Fibroblast of skin of left quadriceps (primary cell): ENCODE data around the gene CHD5.

Source experiments
- DNase-seq, 2 experiments: peaks; one replicate each; pipeline ENCODE4 v3.0.0-alpha.2; 2013; ENCODE audit warnings: low read depth in 2 of 2

The CHD5 gene

DNA sequence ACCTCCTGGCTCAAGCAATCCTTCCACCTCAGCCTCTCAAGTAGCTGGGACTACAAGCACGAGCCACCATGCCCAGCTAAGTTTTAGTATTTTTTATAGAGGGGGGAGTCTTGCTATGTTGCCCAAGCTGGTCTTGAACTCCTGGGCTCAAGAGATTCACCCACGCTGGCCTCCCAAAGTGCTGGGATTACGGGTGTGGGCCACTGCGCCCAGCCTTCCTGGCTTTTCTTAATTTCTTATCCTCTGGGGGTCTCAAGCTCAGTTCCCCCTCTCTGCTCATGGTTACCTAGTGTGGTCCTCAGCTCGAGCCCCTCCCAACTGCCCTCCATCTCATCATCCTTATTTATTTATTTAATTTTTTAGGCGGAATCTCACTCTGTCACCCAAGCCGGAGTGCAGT lies 22.1 kb upstream of the CHD5 start:
- no peak for DNase-seq

DNA sequence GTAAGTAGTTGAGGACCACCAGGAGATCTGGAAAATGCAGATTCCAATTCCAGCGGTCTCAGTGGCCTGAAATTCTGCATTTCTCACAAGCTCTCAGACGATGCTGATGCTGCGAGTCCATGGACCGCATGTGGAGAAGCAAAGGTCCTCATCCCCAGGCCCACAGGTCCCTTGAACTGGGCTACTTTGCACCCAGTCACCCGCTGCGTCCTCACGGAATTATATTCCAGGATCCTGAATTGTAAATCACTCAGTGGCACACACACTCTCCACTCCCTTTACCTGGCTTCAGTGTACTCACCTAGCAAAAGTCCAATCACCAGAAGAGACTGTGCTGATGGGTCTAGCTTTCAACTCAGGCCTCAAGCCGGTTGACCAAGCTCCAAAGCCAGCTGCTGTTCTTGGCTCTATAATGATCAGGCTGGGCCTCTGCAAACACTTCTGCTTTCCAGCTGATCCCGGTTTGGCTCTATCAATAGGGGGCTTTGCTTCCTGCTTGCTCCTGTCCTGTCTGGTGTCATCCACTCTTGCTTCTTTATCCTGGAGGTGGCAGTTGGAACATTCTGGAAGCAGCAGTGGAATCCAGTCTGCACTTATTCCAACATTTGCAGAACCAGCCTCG lies 20.2 kb upstream of the CHD5 start:
- no peak for DNase-seq

DNA sequence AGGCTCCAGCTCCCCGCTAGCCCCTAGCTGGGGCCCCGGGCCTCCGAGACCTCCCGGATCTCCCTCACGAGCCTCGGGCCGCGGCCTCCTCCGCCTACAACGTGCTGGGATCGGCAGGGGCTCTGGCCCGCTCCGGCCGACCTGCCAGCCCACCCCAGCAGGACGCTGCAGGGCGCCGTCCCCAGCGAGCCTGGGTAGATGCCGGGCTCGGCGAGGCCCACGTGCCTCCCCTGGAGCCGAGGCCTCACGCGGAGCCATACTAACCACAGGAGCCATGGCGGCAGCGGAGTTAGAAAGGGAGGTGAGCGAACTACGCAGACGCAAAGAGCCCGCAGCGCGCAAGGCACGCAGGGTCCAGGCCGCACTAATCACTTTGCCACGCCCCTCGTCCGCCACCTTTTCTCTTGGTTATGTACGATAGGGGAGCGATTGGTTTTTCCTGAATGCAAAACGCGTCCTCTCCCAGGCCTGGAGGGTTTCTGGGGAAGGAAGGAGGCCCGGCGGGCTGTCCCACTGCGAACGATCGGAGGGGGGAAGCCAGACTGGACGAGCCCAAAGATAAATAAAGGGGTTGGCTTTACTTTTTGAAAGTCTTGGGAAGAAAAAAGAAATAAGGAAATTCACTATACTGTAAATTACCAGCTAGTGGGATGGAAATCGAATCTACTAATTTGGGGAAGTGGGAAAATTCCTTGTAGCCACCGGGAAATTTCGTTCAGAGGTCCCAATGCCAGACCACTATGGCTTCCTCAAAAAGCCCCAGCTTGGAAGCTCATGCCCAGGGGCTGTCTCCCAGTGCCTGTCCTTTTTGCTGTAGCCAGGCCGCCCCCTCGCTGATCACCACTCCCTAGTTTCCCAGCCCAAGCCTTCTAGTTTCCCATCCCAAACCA lies 19.4 kb upstream of the CHD5 start, which contains the start of gene RPL22:
TSS of gene RPL22 (minus strand) at position 298 of the 890 bp plus-strand sequence. CDS start at position 276, 22 bp downstream.
- peak; percentile 99 for DNase-seq

DNA sequence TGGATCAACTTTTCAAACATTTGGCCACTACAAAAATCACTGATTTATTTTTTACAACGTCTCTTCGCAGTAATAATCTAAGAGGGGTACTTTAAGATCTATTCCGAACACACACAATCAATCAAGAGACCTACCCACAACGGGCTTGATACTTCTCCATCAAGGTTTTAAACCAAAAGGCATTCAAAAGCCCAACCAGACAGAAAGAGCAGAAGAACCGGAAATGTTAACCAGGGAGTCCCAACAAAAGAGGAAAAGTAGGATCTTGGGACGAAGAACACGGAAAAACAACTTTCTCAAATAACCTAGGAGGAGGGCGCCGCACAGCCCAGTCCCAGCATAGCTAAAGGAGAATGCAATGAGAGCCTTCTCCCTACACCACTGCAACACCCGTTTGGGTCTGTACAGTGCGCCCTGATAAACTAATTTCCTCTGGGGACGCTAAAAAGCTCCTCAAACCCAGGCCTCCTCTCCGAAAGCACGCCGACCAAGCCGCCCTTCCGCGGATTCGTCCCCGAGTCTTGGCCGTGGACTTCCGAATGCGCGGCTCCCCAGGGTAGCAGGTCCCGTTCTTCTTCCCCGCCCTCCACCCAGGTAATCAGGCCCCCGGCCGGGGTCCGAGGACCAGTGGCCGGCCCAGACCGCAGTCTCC lies 18.7 kb upstream of the CHD5 start:
- DNase-seq: no peak

DNA sequence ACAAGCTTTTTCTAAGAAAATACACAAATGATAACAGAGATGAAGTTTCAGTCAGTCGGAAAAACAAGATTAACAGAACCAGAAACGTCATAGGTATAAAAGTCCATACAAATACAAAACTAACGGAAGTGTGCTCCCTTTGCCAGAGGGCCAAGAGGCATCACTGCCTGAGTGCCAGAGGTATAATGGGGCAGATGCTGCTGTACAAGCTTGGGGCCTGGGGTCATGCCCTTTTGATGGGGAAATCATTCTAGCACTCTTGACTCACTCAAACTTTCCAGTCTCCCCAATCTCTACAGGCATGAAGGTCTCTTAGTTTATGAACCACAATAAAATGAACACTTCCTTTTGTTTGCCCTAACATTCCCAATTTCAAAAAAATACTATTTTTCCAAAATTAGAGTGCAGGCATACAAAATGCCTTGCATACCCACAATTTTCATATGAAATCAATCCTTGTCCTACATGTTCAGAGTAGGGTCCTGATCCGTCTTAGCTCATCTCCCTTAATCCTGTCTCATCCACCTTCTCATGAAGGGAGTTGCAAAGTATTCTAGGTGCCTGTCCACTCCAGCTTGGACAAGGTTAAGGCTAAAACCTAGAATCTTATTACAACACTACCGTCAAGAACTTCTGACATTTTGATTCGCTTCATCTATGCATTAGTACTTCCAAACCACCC lies 17.8 kb upstream of the CHD5 start:
- DNase-seq: no peak

DNA sequence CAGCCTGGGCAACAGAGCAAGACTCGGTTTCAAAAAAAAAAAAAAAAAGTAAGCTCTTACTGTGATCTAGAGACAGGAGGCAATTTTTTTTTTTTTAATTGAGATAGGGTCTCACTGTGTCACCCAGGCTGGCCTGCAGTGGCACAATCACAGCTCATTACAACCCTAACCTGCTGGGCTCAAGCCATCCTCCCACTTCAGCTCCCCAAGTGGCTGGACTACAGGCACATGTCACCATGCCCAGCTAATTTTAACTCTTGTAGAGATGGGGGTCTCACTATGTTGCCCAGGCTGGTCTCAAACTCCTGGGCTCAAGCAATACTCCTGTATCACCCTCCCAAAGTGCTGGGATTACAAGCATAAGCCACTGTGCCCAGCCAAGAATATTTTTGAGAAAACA lies 11.8 kb upstream of the CHD5 start:
- DNase-seq: no peak

DNA sequence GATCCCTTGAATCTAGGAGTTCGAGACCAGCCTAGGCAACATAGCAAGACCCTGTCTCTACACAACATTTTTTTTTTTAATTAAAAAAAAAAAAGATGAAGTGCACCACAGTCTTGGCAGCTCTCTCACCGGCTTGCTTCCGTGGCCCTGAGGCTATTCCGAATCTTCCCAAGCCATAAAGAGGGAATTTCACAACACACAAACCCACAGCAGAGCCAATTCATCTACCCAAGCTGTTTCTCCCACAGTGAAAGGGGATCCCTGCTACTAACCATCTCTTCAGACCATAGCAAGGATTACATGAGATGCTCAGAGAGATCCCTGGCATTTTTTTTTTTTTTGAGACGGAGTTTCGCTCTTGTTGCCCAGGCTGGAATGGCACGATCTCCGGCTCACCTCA lies 8.3 kb upstream of the CHD5 start:
- no peak for DNase-seq

DNA sequence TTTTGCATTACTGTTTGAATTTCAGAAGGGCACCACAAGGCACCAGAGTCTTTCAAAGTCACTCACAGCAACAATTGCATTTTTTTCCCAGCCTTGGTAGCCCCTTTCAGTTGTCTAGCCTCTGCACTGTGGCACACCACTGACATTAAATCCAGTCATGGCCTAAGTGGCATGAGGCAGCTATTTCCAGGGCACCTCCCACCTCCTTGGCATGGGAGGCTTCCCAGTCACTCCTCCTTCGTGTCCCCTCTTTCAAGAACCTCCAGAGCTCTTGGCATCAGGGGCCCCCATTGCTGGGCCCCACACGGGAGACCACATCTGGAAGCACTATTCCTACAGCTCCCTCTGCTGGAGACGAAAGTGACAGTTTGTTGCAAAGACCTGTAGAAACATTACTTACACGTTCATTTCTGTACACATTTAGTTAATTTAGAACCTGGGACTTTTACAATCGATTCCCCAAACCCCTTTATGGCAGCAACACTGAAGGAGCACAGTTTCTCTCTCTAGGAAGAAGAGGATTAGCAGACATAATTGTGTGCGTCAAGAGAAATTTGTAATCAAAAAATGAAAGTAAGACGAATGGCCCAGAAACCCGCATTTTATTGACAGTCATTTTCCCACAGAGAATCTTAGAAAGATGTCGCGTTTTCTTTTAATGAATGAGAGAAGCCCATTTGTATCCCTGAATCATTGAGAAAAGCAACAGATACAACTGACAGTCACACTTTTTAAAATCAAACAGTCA lies 5.7 kb upstream of the CHD5 start:
- DNase-seq: no peak

DNA sequence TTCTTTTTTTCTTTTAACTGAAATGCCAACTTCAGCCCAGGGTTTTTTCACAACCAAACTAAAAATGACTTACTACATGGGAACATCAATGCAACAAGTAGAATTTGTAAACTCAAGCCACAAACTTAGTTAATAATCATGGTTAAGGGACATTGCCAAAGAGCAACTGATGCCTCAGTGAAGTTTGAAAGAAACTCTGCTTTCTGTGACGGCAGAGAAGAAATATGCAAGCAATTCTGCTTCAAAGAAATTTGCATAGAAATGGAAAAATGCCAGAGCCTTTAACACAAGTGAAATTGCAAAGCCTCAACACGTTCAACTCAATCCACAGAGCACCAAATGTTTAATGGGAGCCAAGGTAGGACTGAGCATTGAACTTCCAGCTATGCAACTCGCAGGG lies 5.0 kb upstream of the CHD5 start:
- peak; percentile 75 for DNase-seq

DNA sequence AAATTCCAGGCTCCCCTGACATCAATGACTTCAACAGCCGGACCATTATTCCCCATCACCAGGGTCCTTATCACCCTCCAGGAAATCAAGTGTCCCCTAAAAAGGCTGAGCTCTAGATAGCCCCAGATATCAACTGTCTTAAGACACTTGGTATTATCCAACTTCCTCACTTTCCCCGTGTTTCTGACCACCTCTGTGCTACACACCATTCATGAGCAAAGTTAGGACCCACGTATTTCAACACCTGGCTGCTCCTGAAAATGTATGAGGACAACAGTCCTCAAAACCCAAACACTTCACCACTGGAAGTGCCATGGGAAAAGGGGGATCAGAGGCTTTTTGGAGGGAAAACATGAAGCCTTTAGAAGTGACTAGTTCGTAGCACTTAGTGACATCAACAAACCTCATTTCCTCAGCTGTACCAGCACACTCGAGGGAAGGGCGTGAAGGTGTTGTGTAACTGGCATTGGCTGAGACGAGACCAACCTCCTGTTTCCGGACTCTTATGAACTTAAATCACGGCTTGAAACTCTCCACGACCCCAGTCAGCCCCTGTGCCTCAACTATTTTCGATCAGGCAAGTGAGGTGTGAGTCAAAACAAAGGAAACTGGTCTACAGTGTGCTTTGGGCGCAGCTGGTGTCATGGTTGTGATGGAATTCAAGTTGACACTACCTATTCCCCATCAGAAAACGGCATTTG lies 4.1 kb upstream of the CHD5 start:
- no peak for DNase-seq

DNA sequence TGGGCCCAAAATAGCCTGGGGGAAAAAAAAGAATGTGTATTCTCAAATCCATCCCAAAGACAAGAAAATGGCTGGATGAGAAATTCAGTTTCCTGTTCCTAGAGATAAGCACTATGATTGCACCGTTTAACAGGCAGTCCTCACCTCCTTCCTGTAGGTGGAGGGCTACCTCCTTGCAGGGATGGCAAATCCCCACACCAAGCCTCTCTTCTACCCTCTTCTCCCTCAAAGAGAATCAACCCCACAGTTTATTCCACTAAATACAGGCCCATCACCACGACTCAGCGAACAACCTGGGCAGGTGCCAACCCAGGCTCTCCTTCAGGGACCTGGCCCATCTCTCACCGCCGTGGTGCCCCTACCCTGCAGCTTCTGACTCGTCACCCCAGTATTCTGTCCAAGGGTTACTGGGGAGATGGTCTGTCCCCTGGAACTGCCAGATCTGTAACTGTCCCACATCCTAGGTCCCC lies 3.4 kb upstream of the CHD5 start:
- DNase-seq: no peak

DNA sequence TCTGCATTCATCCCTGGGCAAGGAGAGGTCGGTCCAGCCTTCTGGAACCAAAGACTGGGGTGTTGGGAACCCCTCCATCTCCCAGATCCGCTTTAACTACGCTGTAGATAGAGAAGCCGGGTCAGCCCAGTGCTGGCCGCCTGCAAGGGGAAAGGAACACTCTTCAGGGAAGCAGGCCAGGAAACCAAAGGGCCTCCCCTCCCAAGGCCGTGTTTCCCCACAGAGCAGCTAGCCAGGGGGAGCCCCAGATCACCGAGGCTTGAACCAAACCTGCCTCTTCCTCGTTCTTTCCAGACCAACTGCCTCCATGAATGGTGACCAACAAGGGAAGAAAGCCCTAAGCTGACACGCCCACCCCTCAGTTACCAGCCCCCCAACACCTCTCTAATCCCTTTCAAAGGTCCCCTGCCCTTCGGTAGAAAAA lies 1.2 kb upstream of the CHD5 start:
- no peak for DNase-seq

DNA sequence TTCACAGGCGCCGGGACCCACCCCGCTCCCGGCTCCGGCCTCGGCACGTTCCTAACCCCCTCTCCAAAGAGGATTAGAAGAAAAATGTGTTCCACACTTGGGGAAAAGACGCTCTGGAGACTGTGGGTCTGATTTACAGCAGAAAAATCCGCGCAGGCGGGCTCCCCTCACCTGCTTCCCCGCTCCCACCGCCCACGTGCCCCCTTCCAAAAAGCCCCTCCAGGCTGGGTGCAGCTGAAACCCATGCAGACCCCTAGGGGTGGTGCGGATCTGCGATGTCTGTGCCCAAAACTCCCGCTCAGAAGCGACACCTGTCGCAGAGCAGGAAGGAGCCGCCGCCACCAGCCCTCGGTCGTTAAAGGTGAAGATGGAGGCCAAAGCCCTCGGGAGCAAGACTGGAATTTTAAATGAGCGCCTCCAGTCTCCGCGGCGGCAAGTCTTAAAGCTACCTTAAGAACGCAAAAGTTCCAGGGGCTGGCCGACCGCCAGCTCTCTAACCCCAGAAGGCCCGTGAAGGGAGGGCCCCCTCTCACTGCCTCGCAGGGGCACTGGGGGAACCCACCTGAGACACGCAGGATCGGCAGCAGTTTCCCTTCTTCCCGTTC lies 688 bp upstream of the CHD5 start:
- no peak for DNase-seq

DNA sequence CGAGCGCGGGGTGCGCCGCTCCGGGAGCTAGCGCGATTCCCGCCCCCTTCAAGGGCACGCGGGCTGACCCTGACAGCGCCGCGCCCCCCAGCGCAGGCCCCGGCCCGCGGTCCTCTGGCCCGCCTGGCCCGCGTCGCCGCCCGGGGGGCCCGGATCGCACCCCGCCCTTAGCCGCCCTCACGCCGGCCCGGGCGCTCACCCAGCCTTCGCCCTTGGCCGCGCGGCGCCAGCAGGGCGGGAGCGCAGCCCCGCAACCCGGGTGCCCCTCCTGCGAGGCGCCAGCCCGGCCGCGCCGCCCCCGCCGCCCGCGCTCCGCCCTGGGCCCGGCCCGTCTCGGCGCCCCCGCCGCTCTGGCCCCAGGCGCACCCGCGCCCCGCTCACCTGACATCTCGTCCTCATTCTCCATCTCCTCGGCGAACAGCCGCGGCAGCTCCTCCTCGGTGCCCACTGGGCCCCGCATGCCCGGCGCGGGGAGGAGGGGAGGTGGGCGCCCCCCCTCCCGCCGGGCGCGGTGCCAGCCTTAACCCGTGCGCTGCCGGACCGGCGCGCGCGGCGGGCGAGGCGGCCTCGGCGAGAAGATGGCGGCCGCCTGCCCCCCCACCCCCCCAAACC lies 451 bp downstream of the CHD5 start:
- no peak for DNase-seq

DNA sequence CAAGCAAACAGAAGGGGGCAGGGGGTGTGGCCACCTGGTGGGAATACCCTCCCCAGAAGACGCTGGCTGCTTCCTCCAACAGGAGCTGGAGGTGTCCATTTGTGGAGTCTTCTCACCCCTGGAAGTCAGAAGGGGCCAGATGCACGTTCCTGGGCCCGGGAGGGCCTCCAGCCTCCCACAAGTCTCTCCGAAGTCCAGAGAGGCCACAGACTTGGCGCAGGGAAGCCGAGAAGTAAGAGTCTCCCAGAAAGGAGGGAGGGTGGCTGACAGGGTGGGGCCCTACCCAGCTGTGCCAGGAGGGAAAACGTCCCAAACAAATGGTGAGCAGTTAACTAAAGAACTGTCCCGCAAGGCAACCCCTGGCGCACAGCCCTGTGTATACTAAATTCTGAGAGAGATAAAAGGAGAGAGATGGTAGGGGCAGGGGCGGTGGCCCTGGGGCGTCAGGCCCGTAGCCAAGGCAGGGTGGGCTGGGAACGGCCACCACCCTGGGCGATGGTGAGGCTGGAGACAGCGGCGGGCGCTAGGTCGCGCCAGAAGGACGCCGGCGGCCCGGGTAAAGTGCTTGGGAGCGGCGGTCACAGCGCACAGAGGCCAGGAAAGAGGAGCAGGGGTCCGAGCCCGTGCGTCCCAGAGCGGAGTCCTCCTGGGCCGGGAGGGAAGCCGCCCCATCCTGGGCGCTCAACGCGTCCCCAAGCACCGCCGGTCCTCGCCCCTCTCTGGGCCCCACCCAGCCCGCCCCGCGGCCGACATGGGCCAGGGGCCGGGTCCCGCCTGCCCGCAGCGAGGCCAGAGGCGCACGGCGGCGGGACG lies 1.2 kb downstream of the CHD5 start:
- no peak for DNase-seq

DNA sequence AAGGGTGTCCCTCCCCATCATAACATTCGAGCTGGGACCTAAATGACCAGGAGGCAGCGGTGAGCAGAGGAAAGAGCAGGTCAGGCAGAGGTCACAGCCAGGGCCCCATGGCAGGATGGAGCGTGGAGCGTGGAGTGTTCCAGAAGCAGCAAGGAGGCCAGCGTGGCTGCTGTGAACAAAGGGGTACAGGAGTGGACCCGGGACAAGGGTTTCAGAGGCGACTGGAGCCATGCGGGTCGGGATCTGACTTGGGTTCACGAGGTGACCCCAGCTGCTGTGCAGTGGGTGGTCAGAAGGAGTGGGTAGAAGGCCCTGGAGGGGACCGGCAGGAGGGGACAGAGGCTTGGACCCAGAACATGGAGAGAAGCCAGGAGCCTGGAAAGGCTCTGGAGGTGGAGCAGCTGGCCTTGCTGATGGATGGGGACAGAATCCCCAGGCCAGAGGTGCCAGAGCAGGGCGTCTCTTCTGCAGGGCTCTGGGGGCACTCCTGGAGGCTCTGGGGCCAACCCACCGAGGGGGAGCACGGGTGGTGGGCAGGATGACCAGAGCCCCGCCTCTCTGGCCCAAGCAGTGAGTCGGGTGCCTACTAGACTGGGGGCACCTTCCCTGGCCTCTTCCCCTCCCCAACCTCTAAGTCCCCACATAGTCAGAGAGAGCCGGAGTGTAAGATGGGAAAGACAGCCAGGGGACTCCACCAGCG lies 2.3 kb downstream of the CHD5 start:
- DNase-seq: no peak

DNA sequence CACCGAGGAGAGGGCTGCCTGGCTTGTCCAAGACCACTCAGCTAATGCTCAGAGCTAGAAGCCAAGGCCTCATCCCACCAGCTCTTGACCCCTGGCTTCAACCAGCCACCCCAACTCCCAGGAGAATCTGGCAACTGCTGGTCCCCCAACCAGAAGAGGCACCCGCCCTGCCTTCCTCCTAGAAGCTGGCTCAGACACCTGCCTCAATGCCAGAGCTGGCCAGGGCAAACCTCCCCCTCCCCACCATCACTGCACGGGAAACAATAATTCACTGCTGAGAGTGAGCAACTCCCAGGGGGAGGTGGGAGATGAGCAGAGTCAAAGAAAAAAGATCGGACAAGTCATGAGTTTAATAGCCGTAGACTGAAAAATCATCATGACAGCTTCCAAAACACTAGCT lies 3.3 kb downstream of the CHD5 start:
- no peak for DNase-seq

DNA sequence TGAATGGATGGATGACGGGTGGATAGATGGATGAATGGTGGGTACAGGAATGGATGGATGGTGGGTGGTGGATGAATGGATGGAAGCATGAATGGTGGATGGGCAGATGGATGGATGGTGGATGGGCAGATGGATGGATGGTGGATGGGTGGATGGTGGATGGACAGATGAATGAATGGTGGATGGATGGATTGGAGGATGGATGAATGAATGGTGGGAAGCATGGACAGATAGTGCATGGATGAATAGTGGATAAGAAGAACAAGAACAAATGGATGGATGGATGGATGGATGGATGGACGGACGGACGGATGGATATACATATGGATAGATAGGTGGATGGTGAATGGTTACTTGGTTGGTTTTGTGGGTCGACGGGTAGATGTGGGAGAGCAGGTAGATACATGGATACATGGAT lies 4.7 kb downstream of the CHD5 start:
- DNase-seq: no peak
